HG03045 (cell line): Measurements from ENCODE around the gene PRSS57.
A peak's percentile ranks its signal among the peaks of the same experiment; 100 is the strongest.

Experiments
- ATAC-seq: cut with Tn5 transposase; IDR thresholded peaks from one replicate; pipeline ENCODE4 v1.9.1; 2021; ENCODE audit warnings: mild to moderate bottlenecking, moderate library complexity; ENCODE audit not compliant: unreplicated experiment

The PRSS57 gene

GRCh38 chr19:639253-640160, 55.7 kb downstream of the PRSS57 start, which contains the start of gene FGF22:
TSS of gene FGF22 (plus strand) at chr19:639879. CDS start at chr19:639926, 47 bp downstream.
- peak; percentile 57 for ATAC-seq

GRCh38 chr19:638906-639252, 56.4 kb downstream of the PRSS57 start:
- ATAC-seq, result no peak
